H1 (cell line): ENCODE data around the gene CDKN2C. TPM values are rescaled to one million over a fixed set of nuclear protein-coding genes. Genes with fewer than 3 reads are reported as not detected.

ENCODE experiments used
- CTCF ChIA-PET: fragments of 300-600 bp; sonication (Branson Sonifier 250); formaldehyde crosslinking; loops from one replicate; lab custom pipeline; 2021; ENCODE audit not compliant: partially characterized antibody; lab: Charles Lee
- POLR2A ChIA-PET: fragments of 300-600 bp; sonication (Branson Sonifier 250); formaldehyde crosslinking; loops from one replicate; lab custom pipeline; 2021; ENCODE audit warnings: inconsistent platforms; ENCODE audit not compliant: partially characterized antibody; lab: Charles Lee
- DNase-seq, 2 experiments: peaks; one replicate each; pipeline versions ENCODE4 v3.0.0 to v3.0.0-alpha.2; 2010 to 2022; ENCODE audit warnings: low spot score in 2 of 2, low read depth in 1 of 2, mixed read lengths in 1 of 2
- FAIRE-seq: peaks from 2 replicates; lab custom pipeline; 2011; peaks lifted over from hg19 to GRCh38; lab: Jason Lieb, UNC
- H2AFZ ChIP-seq: 2 replicates; pipeline ENCODE4 v1.8.1; 2012; ENCODE audit warnings: low read length, inconsistent platforms
- H2AK5ac ChIP-seq: 2 replicates; pipeline ENCODE4 v1.6.1; 2013; ENCODE audit warnings: low read depth, low read length
- H2BK120ac ChIP-seq: replicated peaks from 2 replicates; pipeline ENCODE3; 2013; ENCODE audit warnings: low read depth, low read length, inconsistent platforms
- H2BK12ac ChIP-seq: 2 replicates; pipeline ENCODE4 v1.6.1; 2013; ENCODE audit warnings: low read depth, low read length
- H2BK15ac ChIP-seq: 2 replicates; pipeline ENCODE4 v1.6.1; 2013; ENCODE audit warnings: low read length
- H2BK20ac ChIP-seq: 2 replicates; pipeline ENCODE4 v1.6.1; 2013; ENCODE audit warnings: low read length
- H2BK5ac ChIP-seq: 2 replicates; pipeline ENCODE4 v1.6.1; 2013; ENCODE audit warnings: low read depth, low read length
- H3K14ac ChIP-seq: 2 replicates; pipeline ENCODE4 v1.6.1; 2013; ENCODE audit warnings: inconsistent platforms; ENCODE audit not compliant: insufficient read length
- H3K18ac ChIP-seq: 2 replicates; pipeline ENCODE4 v1.6.1; 2013; ENCODE audit warnings: low read length; ENCODE audit errors: extremely low read depth
- H3K23ac ChIP-seq: 2 replicates; pipeline ENCODE4 v1.6.1; 2013; ENCODE audit warnings: inconsistent platforms; ENCODE audit not compliant: insufficient read length
- H3K23me2 ChIP-seq: 2 replicates; pipeline ENCODE4 v1.6.1; 2013; ENCODE audit warnings: low read depth, low read length
- H3K27ac ChIP-seq: 2 replicates; pipeline ENCODE4 v1.6.1; 2011; ENCODE audit warnings: low read depth, low read length, inconsistent platforms
- H3K27me3 ChIP-seq, 4 experiments: replicated peaks in 1 of 4; 1 replicate in 1 of 4; 2 replicates in 3 of 4; pipeline versions ENCODE4 v1.6.1 to v1.8.1; 2011 to 2013; ENCODE audit warnings: low read length in 3 of 4, mild to moderate bottlenecking in 3 of 4, inconsistent platforms in 2 of 4, mixed read lengths in 2 of 4, moderate library complexity in 1 of 4; ENCODE audit not compliant: control insufficient read depth in 3 of 4, insufficient read depth in 3 of 4; ENCODE audit errors: extremely low read depth in 1 of 4
- H3K36me3 ChIP-seq, 4 experiments: 2 replicates each; pipeline versions ENCODE4 v1.6.1 to v1.8.1; 2011 to 2013; ENCODE audit warnings: mild to moderate bottlenecking in 4 of 4, low read length in 3 of 4, moderate library complexity in 2 of 4, control low read depth in 1 of 4, inconsistent platforms in 1 of 4; ENCODE audit not compliant: insufficient read depth in 4 of 4, control insufficient read depth in 2 of 4
- H3K4ac ChIP-seq: replicated peaks from 2 replicates; pipeline ENCODE3; 2013; ENCODE audit warnings: low read length, low read depth, mixed read lengths, inconsistent platforms; ENCODE audit not compliant: insufficient read length
- H3K4me1 ChIP-seq, 4 experiments: replicated peaks in 1 of 4; 1 replicate in 1 of 4; 2 replicates in 3 of 4; pipeline versions ENCODE4 v1.6.1 to v1.8.1; 2011 to 2013; ENCODE audit warnings: low read length in 3 of 4, inconsistent platforms in 2 of 4, mixed read lengths in 1 of 4; ENCODE audit not compliant: insufficient read depth in 4 of 4, control insufficient read depth in 3 of 4
- H3K4me2 ChIP-seq, 2 experiments: 2 replicates each; pipeline versions ENCODE4 v1.6.1 to v1.8.1; 2011 to 2013; ENCODE audit warnings: low read depth in 2 of 2, low read length in 2 of 2, control low read depth in 1 of 2, inconsistent platforms in 1 of 2, mild to moderate bottlenecking in 1 of 2; ENCODE audit not compliant: insufficient read depth in 1 of 2
- H3K4me3 ChIP-seq, 4 experiments: fragments of 200-600, 300-600 bp in 1 of 4; sonication (generic), shearing (Covaris generic), sonication (Bioruptor Twin) in 1 of 4; 2 replicates each; pipeline versions ENCODE4 v1.5.1 to v1.8.1; 2011 to 2016; ENCODE audit warnings: low read length in 4 of 4, low read depth in 3 of 4, control low read depth in 2 of 4, inconsistent platforms in 2 of 4, mild to moderate bottlenecking in 2 of 4, mixed read lengths in 1 of 4, moderate library complexity in 1 of 4; ENCODE audit not compliant: insufficient read depth in 2 of 4; ENCODE audit errors: extremely low read depth in 1 of 4
- H3K56ac ChIP-seq: replicated peaks from 2 replicates; pipeline ENCODE3; 2013; ENCODE audit warnings: low read depth, mild to moderate bottlenecking, mixed read lengths, low read length, inconsistent platforms; ENCODE audit not compliant: insufficient read length
- H3K79me1 ChIP-seq: 2 replicates; pipeline ENCODE4 v1.6.1; 2013; ENCODE audit warnings: low read depth, low read length, control low read depth
- H3K79me2 ChIP-seq, 2 experiments: 2 replicates each; pipeline versions ENCODE4 v1.6.1 to v1.8.1; 2012 to 2013; ENCODE audit warnings: low read length in 2 of 2, mild to moderate bottlenecking in 2 of 2, inconsistent platforms in 1 of 2; ENCODE audit not compliant: insufficient read depth in 2 of 2, control insufficient read depth in 1 of 2
- H3K9ac ChIP-seq, 4 experiments: replicated peaks in 1 of 4; 1 replicate in 1 of 4; 2 replicates in 3 of 4; pipeline versions ENCODE4 v1.6.1 to v1.8.1; 2011 to 2013; ENCODE audit warnings: low read depth in 3 of 4, low read length in 3 of 4, control low read depth in 2 of 4, mild to moderate bottlenecking in 2 of 4, moderate library complexity in 2 of 4, inconsistent platforms in 1 of 4; ENCODE audit errors: extremely low read depth in 1 of 4
- H3K9me3 ChIP-seq, 2 experiments: 2 replicates each; pipeline versions ENCODE4 v1.6.1 to v1.8.1; 2012 to 2013; ENCODE audit warnings: mild to moderate bottlenecking in 2 of 2, moderate library complexity in 2 of 2, control low read depth in 1 of 2, inconsistent platforms in 1 of 2, low read depth in 1 of 2, low read length in 1 of 2, mixed read lengths in 1 of 2; ENCODE audit not compliant: insufficient read depth in 2 of 2
- H4K20me1 ChIP-seq, 2 experiments: replicated peaks in 1 of 2; 2 replicates each; pipeline versions ENCODE3 to v1.8.1; 2011 to 2013; ENCODE audit warnings: inconsistent platforms in 2 of 2, low read length in 2 of 2, mild to moderate bottlenecking in 1 of 2; ENCODE audit not compliant: insufficient read depth in 2 of 2, control insufficient read depth in 1 of 2
- H4K5ac ChIP-seq: 2 replicates; pipeline ENCODE4 v1.6.1; 2013; ENCODE audit warnings: low read length, low read depth, mixed read lengths, inconsistent platforms; ENCODE audit not compliant: insufficient read length
- H4K8ac ChIP-seq: 2 replicates; pipeline ENCODE4 v1.8.0; 2013; ENCODE audit warnings: mild to moderate bottlenecking, moderate library complexity, low read length, inconsistent platforms; ENCODE audit not compliant: insufficient read depth; ENCODE audit errors: extremely low read depth
- H4K91ac ChIP-seq: replicated peaks from 2 replicates; pipeline ENCODE3; 2013; ENCODE audit warnings: low read length, mixed read lengths, inconsistent platforms; ENCODE audit not compliant: insufficient read length
- RXRA ChIP-seq: IDR thresholded peaks from 2 replicates; pipeline ENCODE4 v1.6.1; 2011; ENCODE audit warnings: low read depth, mild to moderate bottlenecking, low read length, moderate library complexity; ENCODE audit not compliant: insufficient read depth
- TEAD4 ChIP-seq: IDR thresholded peaks from 2 replicates; pipeline ENCODE4 v1.6.1; 2012; ENCODE audit warnings: low read depth, low read length, inconsistent platforms, mixed read lengths
- WGBS, 2 experiments: shearing (Covaris generic) in 1 of 2; methylation state at CpG; one replicate each; pipeline versions ENCODE4 v1.1.6 to v1.1.7; 2013 to 2015; ENCODE audit warnings: low lambda C conversion rate in 2 of 2, mixed read lengths in 2 of 2, inconsistent platforms in 1 of 2, low coverage in 1 of 2, missing lambda C conversion rate in 1 of 2; ENCODE audit not compliant: insufficient replicate concordance in 2 of 2, insufficient coverage in 1 of 2, insufficient read length in 1 of 2; ENCODE audit errors: extremely low coverage in 1 of 2, missing lambda C conversion rate in 1 of 2; 5-methylcytosine and 5-hydroxymethylcytosine counted together
- polyA plus RNA-seq, 7 experiments: library from polyadenylated mRNA; depleted of rRNA in 3 of 7; stranded (reverse) in 5 of 7; unstranded in 2 of 7; fragments of >200 nt in 5 of 7; fragments of 200-250 nt in 2 of 7; gene quantifications; 1 replicate in 5 of 7; 2 replicates in 1 of 7; 4 replicates in 1 of 7; pipeline versions ENCODE4 v1.2.1 to v1.2.3, GENCODE V29; 2011 to 2013; ENCODE audit warnings: missing spikeins in 2 of 7, mixed read lengths in 2 of 7
- total RNA-seq: library from RNA; stranded (reverse); fragmentation: NEBNext Ultra II Directional; extraction: Animal tissue kit (Norgen Biotek cat#: 25700); gene quantifications from 2 replicates; pipeline ENCODE4 v1.2.1, GENCODE V29; 2021

The CDKN2C gene
- total and polyA plus RNA-seq, 2 of the 8 experiments (the other 6 are each of a cell fraction or from before 2014, with no cell fraction given), result not detected

DNA sequence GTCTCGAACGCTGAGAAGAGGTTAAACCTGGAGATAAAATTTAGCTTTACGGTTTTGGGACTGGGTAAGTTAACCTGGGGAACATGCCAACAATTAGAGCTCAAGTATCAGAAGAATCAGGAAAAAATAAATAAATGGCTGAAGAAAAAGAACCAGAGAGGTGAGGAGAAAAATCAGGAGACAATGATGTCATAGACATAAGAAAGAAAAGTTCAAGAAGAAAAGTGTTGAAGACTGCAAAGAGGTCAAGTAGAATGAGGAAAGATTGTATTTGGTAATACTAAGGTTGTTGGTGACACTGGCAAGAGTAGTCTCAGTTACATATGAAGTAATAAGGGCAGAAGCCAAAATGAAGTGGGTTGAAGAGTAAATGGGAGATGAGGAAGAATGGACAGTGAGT is 26.0 kb downstream of the CDKN2C start:
- no peak overlapping the region for H2BK15ac ChIP-seq
- no peak overlapping the region for H2AFZ ChIP-seq
- H3K23me2 ChIP-seq, result no peaks in the 10 kb centered on the region
- H3K79me1 ChIP-seq, result no peaks in the 10 kb centered on the region
- no peak overlapping the region for H3K4me3 ChIP-seq
- TF ChIP-seq TEAD4, result no peak
- no peak for TF ChIP-seq RXRA
- TF ChIP-seq, all 59 proteins: peak for 0
- Histone ChIP-seq H2AK5ac (no peak overlapping the region), H3K27ac (no peak overlapping the region), H3K23ac (no peak overlapping the region), H3K9me3 (no peaks in the 10 kb centered on the region), H4K8ac (no peak overlapping the region), H4K91ac (no peak overlapping the region), H3K9ac (no peak overlapping the region), H2BK5ac (no peak overlapping the region), H3K27me3 (no peaks in the 10 kb centered on the region), H2BK120ac (no peak overlapping the region), H4K20me1 (no peaks in the 10 kb centered on the region), H3K36me3 (no peaks in the 10 kb centered on the region), H3K4me2 (no peak overlapping the region), H3K14ac (no peak overlapping the region), H4K5ac (no peak overlapping the region), H2BK12ac (no peak overlapping the region), H3K4me1 (no peaks in the 10 kb centered on the region), H3K56ac (no peak overlapping the region), H2BK20ac (no peak overlapping the region), H3K18ac (no peak overlapping the region), H3K4ac (no peak overlapping the region), H3K79me2 (no peaks in the 10 kb centered on the region)
- no peak for FAIRE-seq
- CTCF ChIA-PET, result interaction anchor here (0.6 to 1.4 kb wide), 2 partner anchors 16 to 194 kb away, joined by 3 to 5 read pairs; no protein-coding TSS in a partner anchor
- WGBS, 2 experiments, result 90% methylated on average over 3 of the region's 3 CpGs; no CpG with 5 or more reads in 1 of the 2 experiments
- no peak for DNase-seq
- POLR2A ChIA-PET, result interaction anchor here (0.7 kb wide), 1 partner anchor 316 kb away, joined by 3 read pairs; no protein-coding TSS in a partner anchor
